Testis (tissue), 3 donors: ENCODE results near the gene GGA3. TPM values are rescaled to one million over a fixed set of nuclear protein-coding genes. Genes with fewer than 3 reads are reported as not detected.

ENCODE experiments used
- DNase-seq: peaks from one replicate; pipeline ENCODE4 v3.0.0-alpha.2; 2019
- H3K27ac ChIP-seq, 2 donors: fragments of 200-600 bp; sonication (generic); one replicate each; pipeline ENCODE4 v1.5.1; 2019
- H3K27me3 ChIP-seq: fragments of 200-600 bp; sonication (generic); one replicate; pipeline ENCODE4 v1.5.1; 2019
- H3K36me3 ChIP-seq: fragments of 200-600 bp; sonication (generic); one replicate; pipeline ENCODE4 v1.5.1; 2017; ENCODE audit warnings: low read depth; ENCODE audit errors: missing control alignments
- H3K4me1 ChIP-seq: fragments of 200-600 bp; sonication (generic); one replicate; pipeline ENCODE4 v1.5.1; 2019
- H3K4me3 ChIP-seq, 2 donors: fragments of 200-600 bp; sonication (generic); one replicate each; pipeline ENCODE4 v1.5.1; 2017 to 2019
- H3K9me3 ChIP-seq: fragments of 200-600 bp; sonication (generic); one replicate; pipeline ENCODE4 v1.5.1; 2017
- CTCF ChIP-seq, 3 experiments: fragments of 450-650 bp in 2 of 3; fragments of 200-600 bp in 1 of 3; sonication (generic) in 1 of 3; IDR thresholded peaks; one replicate each; pipeline ENCODE4 v1.5.1; 2016 to 2019; ENCODE audit warnings: antibody characterized with exemption in 3 of 3, mild to moderate bottlenecking in 2 of 3, moderate library complexity in 1 of 3
- POLR2A ChIP-seq: fragments of 450-650 bp; IDR thresholded peaks from one replicate; pipeline ENCODE4 v1.6.1; 2017; ENCODE audit warnings: antibody characterized with exemption, mild to moderate bottlenecking, moderate library complexity
- WGBS, 2 donors: methylation state at CpG; one replicate each; pipeline ENCODE4 v1.1.5; 2018; 5-methylcytosine and 5-hydroxymethylcytosine counted together
- intact Hi-C: fragments of 100-400 bp; cut with DNase I; formaldehyde crosslinking; loops from one replicate; pipeline ENCODE4 v1.15.1; 2023; ENCODE audit warnings: low total_unique reads
- polyA plus RNA-seq: library from polyadenylated mRNA; stranded (reverse); fragments of 350-450 nt; fragmentation: Illumina TruSeq; extraction: RNeasy Lipid Tissue Mini Kit (QIAGEN cat#74804); gene quantifications from one replicate; pipeline ENCODE4 v1.2.3, GENCODE V29; 2014; ENCODE audit warnings: low read depth, low replicate concordance; ENCODE audit not compliant: insufficient read depth
- total RNA-seq, 2 donors: library from RNA; depleted of rRNA; stranded (reverse); fragments of >200 nt; gene quantifications; one replicate each; pipeline ENCODE4 v1.2.3, GENCODE V29; 2016

Gene GGA3
- total and polyA plus RNA-seq, 3 donors from 2014 or later = 42.9 to 50.2 (median 46.8) TPM

- no peaks in the 10 kb centered on the region for H3K9me3 ChIP-seq
- 70 to 76% methylated on average over 4 of the region's 4 CpGs for WGBS, 2 donors
- no peak overlapping the region for H3K27ac ChIP-seq
- intact Hi-C loops = no loop called here
- no peaks in the 10 kb centered on the region for H3K36me3 ChIP-seq
- H3K4me1 ChIP-seq = no peaks in the 10 kb centered on the region
- no peak for DNase-seq
- no peak overlapping the region for H3K4me3 ChIP-seq
- H3K27me3 ChIP-seq = no peaks in the 10 kb centered on the region
- no peak for TF ChIP-seq POLR2A
- TF ChIP-seq CTCF (IDR thresholded peaks at IDR 0.05) = no peak
Measured at GRCh38 chr17:75191584-75191983, 69.8 kb downstream of the GGA3 start.

GRCh38 chr17:75188614-75189013 lies 72.8 kb downstream of the GGA3 start:
- H3K4me1 ChIP-seq = peaks cover 12% of the 10 kb centered on the region
- no peak for TF ChIP-seq CTCF (IDR thresholded peaks at IDR 0.05)
- no peak for TF ChIP-seq POLR2A
- 88 to 93% methylated on average over 6 of the region's 6 CpGs for WGBS, 2 donors
- intact Hi-C loops = no loop called here
- no peaks in the 10 kb centered on the region for H3K9me3 ChIP-seq
- H3K27me3 ChIP-seq = no peaks in the 10 kb centered on the region
- DNase-seq = no peak
- H3K27ac ChIP-seq = no peak overlapping the region
- no peaks in the 10 kb centered on the region for H3K36me3 ChIP-seq
- H3K4me3 ChIP-seq = no peak overlapping the region

Other genes with a start within 250 kb of the GGA3 start
- gene MRPL58, start 248.9 kb downstream of the GGA3 start, total RNA-seq = 10 to 100 TPM; 24.3 to 38.1 TPM
- 20.9 TPM for gene MRPL58, start 248.9 kb downstream of the GGA3 start, polyA plus RNA-seq
- 100 to 1,000 TPM; 126 to 148 TPM for gene ATP5PD, start 214.6 kb downstream of the GGA3 start, total RNA-seq
- 190 TPM for gene ATP5PD, start 214.6 kb downstream of the GGA3 start, polyA plus RNA-seq
- gene KCTD2, start 214.4 kb downstream of the GGA3 start, total RNA-seq = 100 to 1,000 TPM; 122 to 135 TPM
- gene KCTD2, start 214.4 kb downstream of the GGA3 start, polyA plus RNA-seq = 88.9 TPM
- 10 to 100 TPM in 1 of 2 donors, 1 to 10 TPM in 1; 6.4 to 11.1 TPM for gene SLC16A5, start 173.7 kb downstream of the GGA3 start, total RNA-seq
- gene SLC16A5, start 173.7 kb downstream of the GGA3 start, polyA plus RNA-seq = 6.9 TPM
- gene ARMC7, start 151.6 kb downstream of the GGA3 start, total RNA-seq = 10 to 100 TPM in 1 of 2 donors, 1 to 10 TPM in 1; 10.0 to 11.8 TPM
- gene ARMC7, start 151.6 kb downstream of the GGA3 start, polyA plus RNA-seq = 12.6 TPM
- gene NT5C, start 129.9 kb downstream of the GGA3 start, total RNA-seq = 10 to 100 TPM; 76.5 to 83.6 TPM
- 22.2 TPM for gene NT5C, start 129.9 kb downstream of the GGA3 start, polyA plus RNA-seq
- gene JPT1, start 107.1 kb downstream of the GGA3 start, total RNA-seq = 100 to 1,000 TPM; 234 to 371 TPM
- gene JPT1, start 107.1 kb downstream of the GGA3 start, polyA plus RNA-seq = 758 TPM
- gene SUMO2, start 78.6 kb downstream of the GGA3 start, total RNA-seq = 100 to 1,000 TPM in 1 of 2 donors, 10 to 100 TPM in 1; 92.3 to 102 TPM
- 484 TPM for gene SUMO2, start 78.6 kb downstream of the GGA3 start, polyA plus RNA-seq
- gene NUP85, start 55.9 kb downstream of the GGA3 start, total RNA-seq = 10 to 100 TPM; 57.8 to 76.1 TPM
- gene NUP85, start 55.9 kb downstream of the GGA3 start, polyA plus RNA-seq = 52.6 TPM
- 10 to 100 TPM; 53.3 to 72.9 TPM for gene MRPS7, start 273 bp upstream of the GGA3 start, total RNA-seq
- gene MRPS7, start 273 bp upstream of the GGA3 start, polyA plus RNA-seq = 83.5 TPM
- 10 to 100 TPM; 34.5 to 35.3 TPM for gene MIF4GD, start 9.6 kb upstream of the GGA3 start, total RNA-seq
- 37.1 TPM for gene MIF4GD, start 9.6 kb upstream of the GGA3 start, polyA plus RNA-seq
- gene SLC25A19, start 27.8 kb upstream of the GGA3 start, total RNA-seq = 10 to 100 TPM; 34.3 to 44.6 TPM
- 98.0 TPM for gene SLC25A19, start 27.8 kb upstream of the GGA3 start, polyA plus RNA-seq
- 10 to 100 TPM; 61.8 to 78.9 TPM for gene GRB2, start 144.1 kb upstream of the GGA3 start, total RNA-seq
- 54.6 TPM for gene GRB2, start 144.1 kb upstream of the GGA3 start, polyA plus RNA-seq
- gene TMEM94, start 195.0 kb upstream of the GGA3 start, total RNA-seq = 100 to 1,000 TPM; 151 to 171 TPM
- gene TMEM94, start 195.0 kb upstream of the GGA3 start, polyA plus RNA-seq = 128 TPM